HEK293 (cell line): ENCODE measurements around the gene TNS1.

Source experiments
- CTCF ChIA-PET: fragments of 350-600 bp; formaldehyde crosslinking; extraction: SDS; loops from one replicate; lab custom pipeline; 2021; ENCODE audit warnings: antibody characterized with exemption; lab: Yijun Ruan, JAX
- POLR2A ChIA-PET: fragments of 300-600 bp; formaldehyde crosslinking; extraction: SDS; loops from one replicate; lab custom pipeline; 2020; ENCODE audit warnings: antibody characterized with exemption, inconsistent platforms; lab: Yijun Ruan, JAX
- H3K27ac ChIP-seq: fragments of 200-500 bp; sonication (Bioruptor generic); 2 replicates; pipeline ENCODE4 v1.5.1; 2014; ENCODE audit warnings: low read depth, low read length, control low read depth, inconsistent platforms; ENCODE audit errors: extremely low read depth
- H3K36me3 ChIP-seq, 2 experiments: fragments of 200-500 bp in 1 of 2; sonication (Bioruptor generic) in 1 of 2; 1 replicate in 1 of 2; 2 replicates in 1 of 2; pipeline ENCODE4 v1.5.1; 2014 to 2017; ENCODE audit warnings: inconsistent platforms in 2 of 2, low read length in 2 of 2; ENCODE audit not compliant: control insufficient read depth in 2 of 2, insufficient read depth in 1 of 2
- H3K4me1 ChIP-seq: fragments of 200-500 bp; sonication (Bioruptor generic); 2 replicates; pipeline ENCODE4 v1.5.1; 2014; ENCODE audit warnings: mild to moderate bottlenecking, low read length, inconsistent platforms; ENCODE audit not compliant: control insufficient read depth, insufficient read depth
- H3K4me3 ChIP-seq: 2 replicates; pipeline ENCODE4 v1.5.1; 2011; ENCODE audit warnings: low read depth, mild to moderate bottlenecking, control low read depth, low read length, moderate library complexity
- H3K9me3 ChIP-seq: fragments of 200-500 bp; sonication (Bioruptor generic); 2 replicates; pipeline ENCODE4 v1.5.1; 2014; ENCODE audit warnings: low read depth, low read length, inconsistent platforms; ENCODE audit not compliant: control insufficient read depth, insufficient read depth
- BCL11A ChIP-seq: fragments of 450-650 bp; formaldehyde crosslinking; IDR thresholded peaks from 2 replicates; pipeline ENCODE4 v1.5.1; 2016; ENCODE audit warnings: low read depth, missing biosample characterization, missing genetic modification characterization
- GFI1B ChIP-seq: fragments of 450-650 bp; formaldehyde crosslinking; IDR thresholded peaks from 2 replicates; pipeline ENCODE4 v1.5.1; 2016; ENCODE audit warnings: missing biosample characterization, missing genetic modification characterization
- MYNN ChIP-seq: fragments of 450-650 bp; formaldehyde crosslinking; IDR thresholded peaks from 2 replicates; pipeline ENCODE4 v1.5.1; 2016; ENCODE audit warnings: missing biosample characterization, missing genetic modification characterization, borderline replicate concordance
- REST ChIP-seq: fragments of 450-650 bp; formaldehyde crosslinking; IDR thresholded peaks from 2 replicates; pipeline ENCODE4 v1.5.1; 2016; ENCODE audit warnings: missing biosample characterization, missing genetic modification characterization
- SALL2 ChIP-seq: fragments of 450-650 bp; formaldehyde crosslinking; IDR thresholded peaks from 2 replicates; pipeline ENCODE4 v1.5.0; 2017; ENCODE audit warnings: missing biosample characterization, mild to moderate bottlenecking, missing genetic modification characterization, borderline replicate concordance
- ZBTB11 ChIP-seq: fragments of 450-650 bp; formaldehyde crosslinking; conservative IDR thresholded peaks from 2 replicates; pipeline ENCODE4 v1.5.1; 2016; ENCODE audit warnings: low read depth, missing biosample characterization, missing genetic modification characterization
- ZFHX2 ChIP-seq: fragments of 450-650 bp; formaldehyde crosslinking; conservative IDR thresholded peaks from 2 replicates; pipeline ENCODE4 v1.5.1; 2016; ENCODE audit warnings: missing biosample characterization, missing genetic modification characterization
- ZFP69B ChIP-seq: fragments of 450-650 bp; formaldehyde crosslinking; IDR thresholded peaks from 2 replicates; pipeline ENCODE4 v1.5.1; 2016; ENCODE audit warnings: missing biosample characterization, missing genetic modification characterization
- ZNF311 ChIP-seq: fragments of 450-650 bp; formaldehyde crosslinking; IDR thresholded peaks from 2 replicates; pipeline ENCODE4 v1.5.1; 2017; ENCODE audit warnings: missing biosample characterization, missing genetic modification characterization, borderline replicate concordance
- ZNF404 ChIP-seq: fragments of 450-650 bp; formaldehyde crosslinking; IDR thresholded peaks from 2 replicates; pipeline ENCODE4 v1.5.1; 2017; ENCODE audit warnings: missing biosample characterization, missing genetic modification characterization
- ZNF501 ChIP-seq: fragments of 450-650 bp; formaldehyde crosslinking; IDR thresholded peaks from 2 replicates; pipeline ENCODE4 v1.5.1; 2016; ENCODE audit warnings: missing biosample characterization, missing genetic modification characterization
- ZNF518A ChIP-seq: fragments of 450-650 bp; formaldehyde crosslinking; conservative IDR thresholded peaks from 2 replicates; pipeline ENCODE4 v1.5.1; 2016; ENCODE audit warnings: low read depth, missing biosample characterization, missing genetic modification characterization
- ZNF561 ChIP-seq: fragments of 450-650 bp; IDR thresholded peaks from 2 replicates; pipeline ENCODE4 v1.5.1; 2018; ENCODE audit warnings: missing biosample characterization, missing genetic modification characterization, borderline replicate concordance
- ZNF585B ChIP-seq: fragments of 450-650 bp; formaldehyde crosslinking; IDR thresholded peaks from 2 replicates; pipeline ENCODE4 v1.5.1; 2016; ENCODE audit warnings: missing biosample characterization, missing genetic modification characterization
- ZNF624 ChIP-seq: fragments of 450-650 bp; formaldehyde crosslinking; IDR thresholded peaks from 2 replicates; pipeline ENCODE4 v1.5.1; 2017; ENCODE audit warnings: missing biosample characterization, missing genetic modification characterization
- ZNF664 ChIP-seq: fragments of 450-650 bp; formaldehyde crosslinking; IDR thresholded peaks from 2 replicates; pipeline ENCODE4 v1.5.1; 2016; ENCODE audit warnings: missing biosample characterization, missing genetic modification characterization
- ZNF692 ChIP-seq: fragments of 450-650 bp; formaldehyde crosslinking; IDR thresholded peaks from 2 replicates; pipeline ENCODE4 v1.5.1; 2016; ENCODE audit warnings: missing biosample characterization, missing genetic modification characterization
- ZNF776 ChIP-seq: fragments of 450-650 bp; formaldehyde crosslinking; IDR thresholded peaks from 2 replicates; pipeline ENCODE4 v1.5.0; 2017; ENCODE audit warnings: missing biosample characterization, missing genetic modification characterization, borderline replicate concordance
- ZNF837 ChIP-seq: fragments of 450-650 bp; formaldehyde crosslinking; IDR thresholded peaks from 2 replicates; pipeline ENCODE4 v1.5.1; 2016; ENCODE audit warnings: missing biosample characterization, missing genetic modification characterization

Gene TNS1

GRCh38 chr2:217954971-217955740, 47.6 kb downstream of the TNS1 start:
- CTCF ChIA-PET = interaction anchor here (0.6 to 1.4 kb wide), 2 partner anchors 166 to 850 kb away, joined by 3 read pairs; no protein-coding TSS in a partner anchor
- Histone ChIP-seq H3K27ac (no peak overlapping the region), H3K4me1 (no peaks in the 10 kb centered on the region)
- TF ChIP-seq MYNN (tag by site-specific recombination) = no peak
- TF ChIP-seq ZNF776 (tag by site-specific recombination) = no peak
- no peak for TF ChIP-seq ZNF585B (tag by site-specific recombination)
- TF ChIP-seq SALL2 (tag by site-specific recombination) = no peak
- TF ChIP-seq ZNF311 = no peak
- TF ChIP-seq GFI1B (tag by site-specific recombination) = no peak
- TF ChIP-seq ZNF501 (tag by site-specific recombination) = no peak
- no peak for TF ChIP-seq ZNF518A (tag by site-specific recombination)
- TF ChIP-seq ZNF404 (tag by site-specific recombination) = no peak
- TF ChIP-seq ZNF692 (tag by site-specific recombination) = no peak
- TF ChIP-seq ZNF664 (tag by site-specific recombination) = no peak
- no peak for TF ChIP-seq ZNF561 (tag by site-specific recombination)
- no peak for TF ChIP-seq ZNF837 (tag by site-specific recombination)
- TF ChIP-seq BCL11A (tag by site-specific recombination) = no peak
- no peak for TF ChIP-seq ZFHX2 (tag by site-specific recombination)
- TF ChIP-seq ZFP69B (tag by site-specific recombination) = no peak
- no peak for TF ChIP-seq REST (tag by site-specific recombination)
- no peak for TF ChIP-seq ZNF624 (tag by site-specific recombination)
- no peak for TF ChIP-seq ZBTB11 (tag by site-specific recombination)
- TF ChIP-seq, all 188 proteins: peak for 0
- Histone ChIP-seq H3K9me3 (no peaks in the 10 kb centered on the region), H3K36me3 (no peaks in the 10 kb centered on the region), H3K4me3 (no peak overlapping the region)
- POLR2A ChIA-PET = no interaction called here
